MM.1S (cell line): ENCODE results near the gene PPARD.
"Not testable (repeated sequence)": the region's sequence is repeated elsewhere in the genome, so short reads cannot be mapped to it uniquely, and the experiment has no call there.

Source experiments
- DNase-seq: peaks from one replicate; pipeline ENCODE4 v3.0.0-alpha.2; 2015
- H2AFZ ChIP-seq: fragments of 300-600 bp; sonication (generic); 2 replicates; pipeline ENCODE4 v1.6.0; 2016; ENCODE audit warnings: antibody characterized with exemption, low read length
- H3F3A ChIP-seq: fragments of 300-600 bp; sonication (generic); 2 replicates; pipeline ENCODE4 v1.6.1; 2016; ENCODE audit warnings: mild to moderate bottlenecking, antibody characterized with exemption, low read length, moderate library complexity, mixed read lengths; ENCODE audit not compliant: insufficient read depth
- H3K27ac ChIP-seq: fragments of 300-600 bp; sonication (generic); 2 replicates; pipeline ENCODE4 v1.5.1; 2016; ENCODE audit warnings: mild to moderate bottlenecking, low read length
- H3K27me3 ChIP-seq: fragments of 300-600 bp; sonication (generic); replicated peaks from 2 replicates; pipeline ENCODE4 v1.6.0; 2016; ENCODE audit warnings: low read length; ENCODE audit not compliant: insufficient read depth
- H3K36me3 ChIP-seq: fragments of 300-600 bp; sonication (generic); replicated peaks from 2 replicates; pipeline ENCODE4 v1.6.1; 2016; ENCODE audit warnings: mild to moderate bottlenecking, low read length, mixed read lengths; ENCODE audit not compliant: insufficient read depth
- H3K4me1 ChIP-seq: fragments of 300-600 bp; sonication (generic); 2 replicates; pipeline ENCODE4 v1.6.1; 2016; ENCODE audit warnings: low read length, mixed read lengths
- H3K4me2 ChIP-seq: fragments of 300-600 bp; sonication (generic); 2 replicates; pipeline ENCODE4 v1.6.0; 2016; ENCODE audit warnings: low read depth, low read length
- H3K4me3 ChIP-seq: fragments of 300-600 bp; sonication (generic); 2 replicates; pipeline ENCODE4 v1.5.1; 2016; ENCODE audit warnings: low read length, mixed read lengths
- H3K79me2 ChIP-seq: fragments of 300-600 bp; sonication (generic); 2 replicates; pipeline ENCODE4 v1.6.1; 2016; ENCODE audit warnings: mixed run types, low read length, mixed read lengths
- H3K9ac ChIP-seq: fragments of 300-600 bp; sonication (generic); 2 replicates; pipeline ENCODE4 v1.6.1; 2016; ENCODE audit warnings: low read length, mixed read lengths
- H3K9me2 ChIP-seq: fragments of 300-600 bp; sonication (generic); replicated peaks from 2 replicates; pipeline ENCODE4 v1.6.1; 2016; ENCODE audit warnings: mild to moderate bottlenecking, low read length, mixed read lengths; ENCODE audit not compliant: insufficient read depth
- H3K9me3 ChIP-seq: fragments of 300-600 bp; sonication (generic); replicated peaks from 2 replicates; pipeline ENCODE4 v1.6.1; 2016; ENCODE audit warnings: mild to moderate bottlenecking, low read length, mixed read lengths; ENCODE audit not compliant: insufficient read depth
- H4K20me1 ChIP-seq: fragments of 300-600 bp; sonication (generic); 2 replicates; pipeline ENCODE4 v1.6.1; 2016; ENCODE audit warnings: mild to moderate bottlenecking, low read length, moderate library complexity, mixed read lengths; ENCODE audit not compliant: insufficient read depth
- CTCF ChIP-seq: fragments of 300-600 bp; sonication (generic); IDR thresholded peaks from 2 replicates; pipeline ENCODE4 v1.5.1; 2016; ENCODE audit warnings: antibody characterized with exemption, low read length, mixed read lengths
- EZH2 ChIP-seq: fragments of 300-600 bp; sonication (generic); optimal IDR thresholded peaks from 2 replicates; pipeline ENCODE3; 2017; ENCODE audit warnings: low read depth, mild to moderate bottlenecking, antibody characterized with exemption, low read length, mixed read lengths
- EZH2phosphoT487 ChIP-seq: fragments of 300-600 bp; sonication (generic); IDR thresholded peaks from 2 replicates; pipeline ENCODE4 v1.6.1; 2018; ENCODE audit warnings: antibody characterized with exemption, low read length

Gene PPARD

GRCh38 chr6:35438378-35439065, 96.2 kb downstream of the PPARD start:
- not testable (repeated sequence) for H3K4me3 ChIP-seq, H3K9me2 ChIP-seq, H3K4me1 ChIP-seq, H3F3A ChIP-seq, DNase-seq, H3K36me3 ChIP-seq, H3K27me3 ChIP-seq, H2AFZ ChIP-seq, H3K4me2 ChIP-seq, H4K20me1 ChIP-seq, H3K9ac ChIP-seq, H3K9me3 ChIP-seq, H3K79me2 ChIP-seq, H3K27ac ChIP-seq

- no peak overlapping the region for H3K27ac ChIP-seq
- H4K20me1 ChIP-seq, result no peaks in the 10 kb centered on the region
- H3K27me3 ChIP-seq, result no peaks in the 10 kb centered on the region
- no peak for DNase-seq
- no peaks in the 10 kb centered on the region for H3K9me3 ChIP-seq
- H3K79me2 ChIP-seq, result no peaks in the 10 kb centered on the region
- no peak overlapping the region for H3K4me3 ChIP-seq
- no peak overlapping the region for H3K9ac ChIP-seq
- no peak overlapping the region for H2AFZ ChIP-seq
- H3K4me2 ChIP-seq, result no peak overlapping the region
- no peaks in the 10 kb centered on the region for H3F3A ChIP-seq
- no peaks in the 10 kb centered on the region for H3K9me2 ChIP-seq
- no peaks in the 10 kb centered on the region for H3K36me3 ChIP-seq
- no peak for TF ChIP-seq CTCF
- TF ChIP-seq EZH2phosphoT487, result no peak
- TF ChIP-seq EZH2, result no peak
- H3K4me1 ChIP-seq, result no peaks in the 10 kb centered on the region
These were observed 97.0 kb downstream of the PPARD start for GRCh38 chr6:35439308-35439707.

GRCh38 chr6:35441205-35441604, 98.8 kb downstream of the PPARD start:
- Histone ChIP-seq H4K20me1 (no peaks in the 10 kb centered on the region), H2AFZ (no peak overlapping the region), H3K27ac (no peak overlapping the region), H3K4me2 (no peak overlapping the region), H3K9me2 (no peaks in the 10 kb centered on the region), H3K4me1 (no peaks in the 10 kb centered on the region), H3K79me2 (no peaks in the 10 kb centered on the region), H3K36me3 (no peaks in the 10 kb centered on the region), H3K27me3 (no peaks in the 10 kb centered on the region), H3K9ac (no peak overlapping the region), H3K4me3 (no peak overlapping the region), H3K9me3 (no peaks in the 10 kb centered on the region), H3F3A (no peaks in the 10 kb centered on the region)
- TF ChIP-seq CTCF (no peak), EZH2 (no peak), EZH2phosphoT487 (no peak)
- no peak for DNase-seq

- DNase-seq, result no peak
- Histone ChIP-seq H3K4me1 (no peaks in the 10 kb centered on the region), H3K36me3 (no peaks in the 10 kb centered on the region), H3K4me3 (no peak overlapping the region), H3F3A (no peaks in the 10 kb centered on the region), H3K9ac (no peak overlapping the region), H3K27ac (no peak overlapping the region), H4K20me1 (no peaks in the 10 kb centered on the region), H3K27me3 (no peaks in the 10 kb centered on the region), H2AFZ (no peak overlapping the region), H3K9me3 (no peaks in the 10 kb centered on the region), H3K4me2 (no peak overlapping the region), H3K9me2 (no peaks in the 10 kb centered on the region), H3K79me2 (no peaks in the 10 kb centered on the region)
- TF ChIP-seq CTCF (no peak), EZH2 (no peak), EZH2phosphoT487 (no peak)
These were observed 99.3 kb downstream of the PPARD start for GRCh38 chr6:35441642-35442041.
